Measurements from ENCODE around the gene NBPF20.
"Not testable (repeated sequence)": the region's sequence is repeated elsewhere in the genome, so short reads cannot be mapped to it uniquely, and the experiment has no call there.

DNA sequence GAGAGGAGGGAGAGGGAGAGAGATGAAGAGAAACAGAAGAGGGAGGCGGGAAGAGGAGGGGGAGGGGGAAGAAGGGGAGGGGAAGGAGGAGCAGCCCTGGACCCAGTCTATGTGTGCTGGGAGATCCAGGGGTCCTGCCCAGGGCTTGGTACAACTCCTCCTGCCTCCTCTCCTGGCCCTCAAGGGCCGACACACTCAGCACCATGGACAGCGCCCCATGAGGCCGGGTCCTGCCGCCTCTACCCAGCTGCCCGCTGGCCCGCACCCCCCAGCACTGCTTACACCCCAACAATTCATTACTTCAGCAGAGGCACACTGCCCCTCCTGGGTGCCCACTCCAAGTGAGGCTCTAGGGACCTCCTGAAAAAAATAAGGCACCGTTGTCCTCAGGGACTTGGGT is 26.5 kb upstream of the NBPF20 start:
- TF ChIP-seq RAD21 (IDR thresholded peaks at IDR 0.05; ENCODE audit: low read length); FOSL2 (IDR thresholded peaks at IDR 0.05; ENCODE audit: borderline replicate concordance, low read depth); CHD2 (IDR thresholded peaks at IDR 0.05; ENCODE audit: low read length, partially characterized antibody): not testable (repeated sequence)
- TF ChIP-seq, protein P1, sequence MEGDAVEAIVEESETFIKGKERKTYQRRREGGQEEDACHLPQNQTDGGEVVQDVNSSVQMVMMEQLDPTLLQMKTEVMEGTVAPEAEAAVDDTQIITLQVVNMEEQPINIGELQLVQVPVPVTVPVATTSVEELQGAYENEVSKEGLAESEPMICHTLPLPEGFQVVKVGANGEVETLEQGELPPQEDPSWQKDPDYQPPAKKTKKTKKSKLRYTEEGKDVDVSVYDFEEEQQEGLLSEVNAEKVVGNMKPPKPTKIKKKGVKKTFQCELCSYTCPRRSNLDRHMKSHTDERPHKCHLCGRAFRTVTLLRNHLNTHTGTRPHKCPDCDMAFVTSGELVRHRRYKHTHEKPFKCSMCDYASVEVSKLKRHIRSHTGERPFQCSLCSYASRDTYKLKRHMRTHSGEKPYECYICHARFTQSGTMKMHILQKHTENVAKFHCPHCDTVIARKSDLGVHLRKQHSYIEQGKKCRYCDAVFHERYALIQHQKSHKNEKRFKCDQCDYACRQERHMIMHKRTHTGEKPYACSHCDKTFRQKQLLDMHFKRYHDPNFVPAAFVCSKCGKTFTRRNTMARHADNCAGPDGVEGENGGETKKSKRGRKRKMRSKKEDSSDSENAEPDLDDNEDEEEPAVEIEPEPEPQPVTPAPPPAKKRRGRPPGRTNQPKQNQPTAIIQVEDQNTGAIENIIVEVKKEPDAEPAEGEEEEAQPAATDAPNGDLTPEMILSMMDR (IDR thresholded peaks at IDR 0.05), result not testable (repeated sequence)
- TF ChIP-seq, protein P2, sequence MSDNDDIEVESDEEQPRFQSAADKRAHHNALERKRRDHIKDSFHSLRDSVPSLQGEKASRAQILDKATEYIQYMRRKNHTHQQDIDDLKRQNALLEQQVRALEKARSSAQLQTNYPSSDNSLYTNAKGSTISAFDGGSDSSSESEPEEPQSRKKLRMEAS (IDR thresholded peaks at IDR 0.05; ENCODE audit: low read depth), result not testable (repeated sequence)
- TF ChIP-seq, protein P3, sequence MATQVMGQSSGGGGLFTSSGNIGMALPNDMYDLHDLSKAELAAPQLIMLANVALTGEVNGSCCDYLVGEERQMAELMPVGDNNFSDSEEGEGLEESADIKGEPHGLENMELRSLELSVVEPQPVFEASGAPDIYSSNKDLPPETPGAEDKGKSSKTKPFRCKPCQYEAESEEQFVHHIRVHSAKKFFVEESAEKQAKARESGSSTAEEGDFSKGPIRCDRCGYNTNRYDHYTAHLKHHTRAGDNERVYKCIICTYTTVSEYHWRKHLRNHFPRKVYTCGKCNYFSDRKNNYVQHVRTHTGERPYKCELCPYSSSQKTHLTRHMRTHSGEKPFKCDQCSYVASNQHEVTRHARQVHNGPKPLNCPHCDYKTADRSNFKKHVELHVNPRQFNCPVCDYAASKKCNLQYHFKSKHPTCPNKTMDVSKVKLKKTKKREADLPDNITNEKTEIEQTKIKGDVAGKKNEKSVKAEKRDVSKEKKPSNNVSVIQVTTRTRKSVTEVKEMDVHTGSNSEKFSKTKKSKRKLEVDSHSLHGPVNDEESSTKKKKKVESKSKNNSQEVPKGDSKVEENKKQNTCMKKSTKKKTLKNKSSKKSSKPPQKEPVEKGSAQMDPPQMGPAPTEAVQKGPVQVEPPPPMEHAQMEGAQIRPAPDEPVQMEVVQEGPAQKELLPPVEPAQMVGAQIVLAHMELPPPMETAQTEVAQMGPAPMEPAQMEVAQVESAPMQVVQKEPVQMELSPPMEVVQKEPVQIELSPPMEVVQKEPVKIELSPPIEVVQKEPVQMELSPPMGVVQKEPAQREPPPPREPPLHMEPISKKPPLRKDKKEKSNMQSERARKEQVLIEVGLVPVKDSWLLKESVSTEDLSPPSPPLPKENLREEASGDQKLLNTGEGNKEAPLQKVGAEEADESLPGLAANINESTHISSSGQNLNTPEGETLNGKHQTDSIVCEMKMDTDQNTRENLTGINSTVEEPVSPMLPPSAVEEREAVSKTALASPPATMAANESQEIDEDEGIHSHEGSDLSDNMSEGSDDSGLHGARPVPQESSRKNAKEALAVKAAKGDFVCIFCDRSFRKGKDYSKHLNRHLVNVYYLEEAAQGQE (IDR thresholded peaks at IDR 0.05; ENCODE audit: low read depth, low read length), result peak; percentile 84
- TF ChIP-seq, protein P4, sequence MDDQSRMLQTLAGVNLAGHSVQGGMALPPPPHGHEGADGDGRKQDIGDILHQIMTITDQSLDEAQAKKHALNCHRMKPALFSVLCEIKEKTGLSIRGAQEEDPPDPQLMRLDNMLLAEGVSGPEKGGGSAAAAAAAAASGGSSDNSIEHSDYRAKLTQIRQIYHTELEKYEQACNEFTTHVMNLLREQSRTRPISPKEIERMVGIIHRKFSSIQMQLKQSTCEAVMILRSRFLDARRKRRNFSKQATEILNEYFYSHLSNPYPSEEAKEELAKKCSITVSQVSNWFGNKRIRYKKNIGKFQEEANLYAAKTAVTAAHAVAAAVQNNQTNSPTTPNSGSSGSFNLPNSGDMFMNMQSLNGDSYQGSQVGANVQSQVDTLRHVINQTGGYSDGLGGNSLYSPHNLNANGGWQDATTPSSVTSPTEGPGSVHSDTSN (IDR thresholded peaks at IDR 0.05), result not testable (repeated sequence)

Data from SK-N-SH (cell line).